Epithelial cell of prostate (primary cell): ENCODE data around the gene HMGB1.
A peak's percentile ranks its signal among the peaks of the same experiment; 100 is the strongest.

Source experiments
- DNase-seq: peaks from one replicate; pipeline ENCODE4 v3.0.0-alpha.2; 2011; ENCODE audit warnings: low read depth, low spot score
- H3K27ac ChIP-seq: fragments of 450-650 bp; 2 replicates; pipeline ENCODE4 v1.5.1; 2017; ENCODE audit warnings: mild to moderate bottlenecking

Gene HMGB1

DNA sequence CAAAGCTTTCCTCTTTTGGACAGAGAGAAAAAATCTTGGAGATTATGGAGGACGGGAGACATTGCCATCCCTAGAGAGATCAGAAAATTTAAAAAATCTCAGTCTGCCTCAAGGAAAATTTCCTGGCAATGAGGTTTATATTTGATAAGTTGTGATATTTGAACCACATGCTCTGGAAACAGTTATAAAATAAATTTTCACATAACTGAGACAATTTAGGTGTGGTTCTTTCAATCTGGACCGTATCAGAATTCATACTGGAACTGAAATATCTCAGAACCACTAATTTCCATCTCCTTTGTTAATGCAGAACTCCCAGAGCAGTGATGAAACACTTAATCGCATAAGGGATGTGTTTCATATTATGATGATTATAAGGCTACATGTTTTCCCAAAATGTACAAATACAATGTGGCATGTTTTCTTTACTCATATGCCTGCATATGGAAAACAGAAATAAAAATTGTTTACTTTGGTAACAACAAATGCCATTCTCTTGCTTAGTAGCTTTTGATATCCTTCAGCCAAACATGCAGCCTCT lies 29.8 kb downstream of the HMGB1 start:
- H3K27ac ChIP-seq, result no peak overlapping the region
- DNase-seq, result no peak

DNA sequence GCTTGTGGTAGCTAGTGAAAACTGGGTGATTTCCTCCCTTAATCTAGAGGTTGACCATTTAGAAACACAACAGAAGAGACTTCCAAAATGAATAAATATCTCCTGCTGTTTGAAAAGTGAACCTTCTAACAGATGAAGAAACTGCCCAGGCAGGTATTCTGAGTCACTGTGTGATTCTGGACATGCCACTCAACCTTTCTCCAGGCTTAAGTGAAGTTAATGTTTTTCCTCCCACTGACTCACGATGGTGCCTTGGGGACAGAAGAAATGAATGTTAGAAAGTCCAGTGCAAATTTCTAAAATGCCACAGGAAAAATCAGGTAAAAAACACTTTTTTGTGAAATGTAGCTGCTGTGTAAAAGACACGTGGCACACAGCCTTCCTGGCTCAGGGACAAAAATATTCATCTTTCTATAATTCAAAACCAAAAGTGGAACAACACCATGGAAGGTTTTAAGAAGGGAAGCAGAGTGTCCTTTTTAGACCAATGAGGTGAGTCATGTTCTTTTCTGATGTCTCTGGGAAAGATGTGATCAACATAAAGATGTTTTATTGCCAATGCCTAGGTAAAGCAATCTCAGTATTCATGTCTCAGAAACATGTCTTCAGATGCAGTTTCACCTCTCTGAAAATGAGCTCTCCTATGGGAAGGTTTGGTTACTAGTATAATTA lies 34.3 kb downstream of the HMGB1 start:
- peak overlapping the region; percentile 69 for H3K27ac ChIP-seq
- DNase-seq, result peak; percentile 59

DNA sequence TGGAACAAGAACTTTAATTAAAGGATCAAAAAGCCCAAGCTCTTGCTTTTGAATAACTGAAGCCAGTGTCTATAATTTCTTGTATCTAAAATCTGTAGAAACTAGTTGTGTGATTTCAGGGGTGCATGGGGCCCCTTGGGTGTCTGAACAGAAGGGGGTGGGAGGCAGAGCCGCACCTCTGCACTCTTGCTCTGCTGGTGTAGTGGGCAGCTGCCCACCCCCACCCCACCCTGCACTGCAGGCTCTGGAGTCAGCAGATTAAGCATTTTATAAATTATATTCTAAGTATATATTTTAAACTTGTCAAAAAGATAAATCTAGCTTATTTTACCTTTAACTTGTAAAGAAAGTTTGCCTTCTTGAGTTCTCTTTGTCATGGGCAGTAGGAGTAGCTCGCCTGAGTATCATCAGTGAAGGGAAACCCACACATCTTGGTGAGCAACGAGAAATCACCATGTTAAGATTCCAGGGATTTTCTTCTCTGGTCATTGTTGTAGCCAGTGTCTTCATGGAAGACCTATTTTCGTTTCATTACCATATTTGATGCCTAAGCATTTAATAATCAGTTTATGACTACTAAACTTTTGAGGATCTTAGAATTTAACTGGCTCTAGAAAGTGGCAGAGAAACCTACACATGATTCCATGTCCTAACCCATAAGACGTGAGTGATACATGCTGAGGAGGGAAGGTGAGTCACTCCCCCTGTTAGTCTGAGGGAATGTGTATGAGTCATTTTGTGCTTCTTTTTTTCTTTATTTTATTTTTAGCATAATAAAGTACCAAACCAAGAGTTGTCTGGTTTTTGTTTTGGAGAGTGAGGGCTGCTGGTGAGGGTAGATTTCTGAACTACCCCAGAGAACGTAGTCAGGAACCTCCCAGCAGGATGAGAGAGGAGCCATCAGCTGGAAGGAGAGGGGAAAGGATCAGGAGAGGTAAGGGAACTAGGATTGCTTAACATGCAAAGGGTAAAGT lies 35.7 kb downstream of the HMGB1 start:
- peak overlapping the region; percentile 69 for H3K27ac ChIP-seq
- peak; percentile 78 for DNase-seq

DNA sequence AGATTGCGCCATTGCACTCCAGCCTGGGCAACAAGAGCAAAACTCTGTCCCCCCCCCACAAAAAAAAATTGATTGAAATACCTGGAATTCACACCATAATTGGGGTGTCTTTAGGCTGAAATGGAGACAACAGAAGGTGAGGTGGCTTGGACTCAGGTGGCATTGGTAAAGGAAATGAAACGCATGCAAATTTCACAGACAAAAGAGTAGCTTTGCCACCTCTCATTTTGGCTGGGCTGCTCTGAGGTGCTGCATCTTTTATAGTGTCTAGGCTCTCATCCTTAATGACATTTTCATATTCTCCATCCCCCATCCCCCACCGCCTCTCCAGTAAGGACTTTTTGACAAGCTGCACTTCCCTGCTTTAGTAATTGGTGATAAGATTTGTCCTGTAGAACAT lies 36.5 kb downstream of the HMGB1 start:
- H3K27ac ChIP-seq, result no peak overlapping the region
- no peak for DNase-seq

GRCh38 chr13:30423891-30424290 lies 41.8 kb downstream of the HMGB1 start:
- H3K27ac ChIP-seq, result no peak overlapping the region
- no peak for DNase-seq

DNA sequence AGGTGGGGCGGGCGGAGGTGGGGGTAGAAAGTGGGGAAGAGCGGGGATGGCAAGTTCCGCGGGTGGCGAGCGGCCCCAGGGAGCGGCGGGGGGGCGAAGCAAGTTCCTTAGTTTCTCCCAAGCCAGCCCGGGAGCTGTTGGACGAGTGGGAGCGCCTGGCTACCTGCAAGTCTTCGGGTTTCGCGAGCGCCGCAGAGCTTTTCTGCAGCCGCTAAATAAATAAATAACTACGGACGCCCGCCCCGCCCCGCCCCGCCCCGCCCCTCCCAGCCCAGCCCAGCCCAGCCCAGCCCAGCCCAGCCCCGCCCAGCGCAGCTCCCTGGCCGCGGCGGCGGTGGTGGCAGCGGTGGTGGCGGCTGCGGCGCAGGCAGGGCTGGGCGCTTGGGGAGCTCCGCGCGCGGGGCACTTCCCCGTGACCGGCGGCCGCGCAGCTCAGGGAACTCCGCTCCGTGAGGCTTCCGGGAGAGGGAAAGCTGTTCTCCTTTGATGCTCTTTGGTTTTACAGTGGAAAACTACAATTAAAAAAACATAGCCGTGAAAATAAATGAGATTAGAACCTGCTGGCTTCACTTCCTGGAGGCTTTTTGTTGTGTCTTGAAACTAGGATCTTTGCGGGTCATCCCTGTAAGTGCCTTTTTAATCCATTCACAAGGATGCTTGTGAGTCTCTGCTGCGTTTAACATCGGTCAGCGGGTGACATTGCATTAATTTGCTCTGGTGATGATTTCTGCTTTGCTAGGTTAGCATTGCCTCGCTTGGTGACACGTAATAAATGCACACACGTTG lies 43.5 kb downstream of the HMGB1 start, which contains the start of gene UBE2L5:
Gene UBE2L5, plus strand, starts transcription at position 440 of the 786 bp plus-strand sequence. CDS start 5,498 bp downstream, outside the sequence.
- peak; percentile 34 for DNase-seq
- H3K27ac ChIP-seq, result peak within 1 kb of the TSS; percentile 70

GRCh38 chr13:30421093-30422053 lies 44.4 kb downstream of the HMGB1 start:
- no peak for DNase-seq
- peak overlapping the region; percentile 70 for H3K27ac ChIP-seq

DNA sequence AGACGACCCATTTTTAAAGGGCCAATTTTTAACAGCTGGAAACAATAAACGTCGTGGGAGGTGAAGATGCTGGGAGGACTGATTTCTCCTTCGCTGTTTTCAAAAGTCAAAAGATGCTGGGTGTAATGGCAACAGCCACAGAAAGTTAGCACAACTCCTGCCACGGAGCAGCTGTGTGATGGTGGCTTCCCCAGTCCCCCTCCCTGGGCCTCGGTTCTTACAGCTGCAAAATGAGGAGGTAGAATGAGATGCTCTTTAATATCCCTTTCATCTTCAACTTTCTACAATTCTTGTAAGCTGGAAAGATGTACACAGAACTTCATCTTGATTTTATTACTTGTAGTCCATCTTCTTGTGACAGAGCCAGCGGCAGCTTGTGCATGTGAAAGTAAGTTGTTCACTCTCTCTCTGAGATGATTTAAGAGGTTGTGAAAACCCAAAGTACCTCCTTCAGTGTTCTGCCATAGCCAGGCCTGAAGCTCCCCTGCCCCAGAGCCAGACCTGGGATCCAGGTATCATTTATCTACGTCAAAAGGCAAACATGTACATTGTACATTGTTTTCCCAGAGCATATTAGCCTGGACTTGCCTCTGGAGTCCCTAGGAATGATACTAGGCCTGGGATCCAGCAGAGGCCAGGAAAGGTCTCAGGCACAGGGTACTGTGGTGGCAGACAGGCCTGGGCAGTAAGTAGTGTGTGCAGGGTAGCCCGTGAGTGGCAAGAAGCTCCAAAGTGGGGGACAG lies 46.8 kb downstream of the HMGB1 start:
- H3K27ac ChIP-seq, result no peak overlapping the region
- no peak for DNase-seq

- no peak for DNase-seq
- no peak overlapping the region for H3K27ac ChIP-seq
Measured at GRCh38 chr13:30418075-30418716, 47.5 kb downstream of the HMGB1 start.

GRCh38 chr13:30416471-30416870 lies 49.3 kb downstream of the HMGB1 start:
- H3K27ac ChIP-seq, result no peak overlapping the region
- DNase-seq, result no peak

DNA sequence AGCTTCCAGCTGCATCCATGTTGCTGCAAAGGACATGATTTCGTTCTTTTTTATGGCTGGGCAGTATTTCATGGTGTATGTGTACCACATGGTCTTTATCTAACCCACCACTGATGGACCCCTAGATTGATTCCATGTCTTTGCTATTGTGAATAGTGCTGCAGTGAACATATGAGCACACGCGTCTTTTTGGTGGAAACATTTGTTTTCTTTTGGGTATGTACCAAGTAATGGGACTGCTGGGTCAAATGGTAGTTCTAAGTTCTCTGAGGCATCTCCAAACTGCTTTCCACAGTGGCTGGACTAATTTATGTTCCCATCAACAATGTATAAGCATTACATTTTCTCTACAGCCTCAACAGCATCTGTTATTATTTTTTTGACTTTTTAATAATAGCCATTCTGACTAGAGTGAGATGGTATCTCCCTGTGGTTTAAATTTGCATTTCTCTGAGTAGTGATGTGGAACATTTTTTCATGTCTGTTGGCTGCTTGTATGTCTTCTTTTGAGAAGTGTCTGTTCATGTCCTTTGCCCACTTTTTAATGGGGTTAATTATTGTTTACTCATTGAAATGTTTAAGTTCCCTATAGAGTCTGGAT lies 50.2 kb downstream of the HMGB1 start:
- H3K27ac ChIP-seq, result no peak overlapping the region
- no peak for DNase-seq

DNA sequence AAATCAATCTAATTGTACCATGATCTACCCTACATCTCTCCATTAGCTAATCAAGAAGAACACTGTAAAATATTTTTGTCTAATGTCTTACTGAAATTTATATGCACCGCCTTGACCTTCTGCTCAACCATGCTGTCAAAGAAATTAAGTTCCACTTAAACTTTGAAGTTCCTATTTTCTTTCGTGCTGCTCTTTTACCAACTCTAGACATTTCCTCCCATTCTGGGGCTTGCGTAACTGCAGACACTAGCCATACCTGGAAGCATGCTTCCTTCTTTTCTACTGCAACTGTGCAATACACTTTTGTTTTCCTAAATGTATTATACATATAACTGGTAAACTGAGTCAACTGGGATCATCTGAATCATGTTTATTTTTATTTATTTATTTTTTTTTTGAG lies 51.9 kb downstream of the HMGB1 start:
- no peak overlapping the region for H3K27ac ChIP-seq
- no peak for DNase-seq

GRCh38 chr13:30412346-30412745 lies 53.4 kb downstream of the HMGB1 start:
- DNase-seq, result no peak
- no peak overlapping the region for H3K27ac ChIP-seq

DNA sequence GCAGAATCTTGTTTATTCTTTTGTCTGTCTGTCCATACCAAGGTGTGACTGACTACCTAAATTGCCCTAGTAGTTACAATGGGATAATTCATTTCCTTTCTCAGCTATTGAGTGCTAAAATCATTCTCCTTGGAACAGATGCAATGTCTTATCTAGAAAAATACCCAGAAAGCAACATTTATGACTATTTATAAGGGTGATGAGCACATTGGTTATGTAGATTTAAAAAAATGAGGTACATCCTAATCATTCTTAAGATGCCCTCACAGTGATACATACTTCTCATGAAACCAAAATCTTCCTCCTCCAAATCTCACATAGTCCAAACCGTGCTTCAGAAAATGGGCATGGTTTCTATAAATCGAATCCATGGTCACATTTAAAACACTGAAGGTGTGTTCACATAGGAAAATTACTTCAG lies 55.0 kb downstream of the HMGB1 start:
- DNase-seq, result no peak
- H3K27ac ChIP-seq, result no peak overlapping the region

DNA sequence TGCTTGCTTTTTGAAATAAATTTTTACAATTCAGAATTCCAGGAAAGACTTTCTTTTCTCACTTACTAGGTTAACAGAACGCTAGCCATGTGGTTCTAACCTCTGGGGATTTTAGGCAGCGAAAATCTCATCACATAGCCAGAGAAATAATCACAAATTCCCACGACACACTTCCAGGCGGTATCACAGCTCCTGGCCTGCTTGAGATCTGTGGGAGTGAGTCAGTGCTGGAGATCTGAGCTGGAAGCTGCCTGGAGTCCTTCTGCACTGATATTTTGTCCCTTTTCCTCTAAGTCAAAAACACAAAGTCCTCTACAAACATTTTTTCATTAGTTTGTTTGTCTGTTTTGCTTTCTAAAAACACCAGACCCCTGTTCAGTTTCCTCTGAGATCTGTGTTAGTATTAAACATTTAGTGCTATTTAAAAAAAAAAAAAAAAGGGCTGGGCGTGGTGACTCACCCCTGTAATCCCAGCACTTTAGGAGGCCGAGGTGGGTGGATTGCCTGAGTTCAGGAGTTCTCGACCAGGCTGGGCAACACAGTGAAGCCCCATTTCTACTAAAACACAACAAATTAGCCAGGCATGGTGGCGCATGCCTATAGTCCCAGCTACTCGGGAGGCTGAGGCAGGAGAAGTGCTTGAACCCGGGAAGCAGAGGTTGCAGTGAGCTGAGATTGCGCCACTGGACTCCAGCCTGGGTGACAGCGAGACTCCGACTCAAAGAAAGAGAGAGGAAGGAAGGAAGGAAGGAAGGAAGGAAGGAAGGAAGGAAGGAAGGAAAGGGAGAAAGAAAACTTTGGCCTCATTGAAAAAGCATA lies 55.6 kb downstream of the HMGB1 start:
- H3K27ac ChIP-seq, result no peak overlapping the region
- no peak for DNase-seq

DNA sequence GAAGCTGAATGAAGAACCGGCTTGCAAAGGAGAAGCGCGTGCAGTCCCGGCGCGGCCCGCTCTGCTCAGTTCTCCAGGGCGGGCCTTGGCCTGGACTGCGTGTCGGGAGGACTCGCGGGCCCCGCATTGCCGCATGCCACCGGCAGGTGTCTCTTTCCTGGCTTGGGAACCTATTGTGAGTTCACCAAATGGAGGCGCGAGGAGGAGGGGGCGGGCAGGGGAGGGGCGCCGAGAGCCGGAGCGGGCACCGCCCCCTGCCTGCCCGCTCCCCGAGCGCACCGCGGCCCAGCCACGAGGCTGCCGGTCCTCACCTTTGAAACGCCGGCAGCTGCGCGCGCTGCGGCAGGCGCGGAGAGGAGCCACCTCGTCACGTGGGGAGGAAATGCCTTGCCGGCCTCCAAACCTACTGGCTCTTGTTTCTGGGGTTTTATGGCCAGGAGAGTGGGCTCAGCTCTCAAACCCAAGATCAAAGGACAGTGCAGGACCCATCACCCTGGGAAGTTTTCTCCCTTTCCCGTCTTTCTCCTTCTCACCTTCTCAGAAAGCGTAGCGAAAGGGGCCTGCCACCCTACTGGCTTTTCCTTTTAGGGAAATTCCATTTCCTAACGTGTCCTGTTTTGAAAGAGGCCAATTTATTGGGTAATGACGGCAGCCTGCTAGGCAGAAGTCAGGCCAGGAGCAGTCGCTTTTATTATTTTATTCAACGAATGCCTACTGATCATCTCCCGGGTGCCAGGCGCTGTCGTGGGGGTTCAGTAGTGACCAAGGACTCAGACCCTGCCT lies 57.2 kb downstream of the HMGB1 start:
- H3K27ac ChIP-seq, result peak overlapping the region; percentile 48

More for the DNA sequence above, 57.2 kb downstream of the HMGB1 start:
- no peak for DNase-seq
